ENCODE measurements around the gene KL. TPM values are rescaled to one million over a fixed set of nuclear protein-coding genes. Genes with fewer than 3 reads are reported as not detected.

The KL gene
- total RNA-seq, 2 donors from 2014 or later, result 0.09 TPM; not detected in 1

GRCh38 chr13:33037673-33038072 is 21.4 kb downstream of the KL start:
- H3K9ac ChIP-seq (ENCODE audit: extremely low read depth, low read length, poor library complexity, severe bottlenecking), result no peak overlapping the region
- WGBS, 2 experiments (ENCODE audit: insufficient coverage in 1 of 2, insufficient read length in 1 of 2), result 82 to 86% methylated on average over 1 of the region's 1 CpG
- Mint-ChIP-seq H3K4me3 (no peak overlapping the region), H3K36me3 (ENCODE audit: low read depth) (no peaks in the 10 kb centered on the region), H3K27ac (no peak overlapping the region), H3K27me3 (ENCODE audit: insufficient read depth) (no peaks in the 10 kb centered on the region), H3K9me3 (no peaks in the 10 kb centered on the region), H3K4me1 (peaks cover 11% of the 10 kb centered on the region)
- DNase-seq, result no peak
- no peaks in the 10 kb centered on the region for H3K4me1 ChIP-seq (ENCODE audit: control insufficient read depth, insufficient read depth, low read length)
- TF ChIP-seq CTCF (conservative IDR thresholded peaks at IDR 0.05), result no peak
- no peaks in the 10 kb centered on the region for H3K9me3 ChIP-seq (ENCODE audit: control insufficient read depth, low read length)
- H3K4me3 ChIP-seq (ENCODE audit: low read length), result no peak overlapping the region
- no peaks in the 10 kb centered on the region for H3K27me3 ChIP-seq (ENCODE audit: control insufficient read depth, insufficient read depth, low read length, poor library complexity, severe bottlenecking)
- no peak overlapping the region for H3K27ac ChIP-seq (ENCODE audit: low read depth, low read length)
- H3K36me3 ChIP-seq (ENCODE audit: control insufficient read depth, insufficient read depth, low read length), result no peaks in the 10 kb centered on the region

- TF ChIP-seq CTCF (conservative IDR thresholded peaks at IDR 0.05), result no peak
- Histone ChIP-seq H3K9ac (ENCODE audit: extremely low read depth, low read length, poor library complexity, severe bottlenecking) (no peak overlapping the region), H3K27ac (ENCODE audit: low read depth, low read length) (no peak overlapping the region), H3K27me3 (ENCODE audit: control insufficient read depth, insufficient read depth, low read length, poor library complexity, severe bottlenecking) (no peaks in the 10 kb centered on the region), H3K4me1 (ENCODE audit: control insufficient read depth, insufficient read depth, low read length) (no peaks in the 10 kb centered on the region), H3K36me3 (ENCODE audit: control insufficient read depth, insufficient read depth, low read length) (no peaks in the 10 kb centered on the region), H3K4me3 (ENCODE audit: low read length) (no peak overlapping the region), H3K9me3 (ENCODE audit: control insufficient read depth, low read length) (no peaks in the 10 kb centered on the region)
- peaks cover 8% of the 10 kb centered on the region for H3K4me1 Mint-ChIP-seq
- no peak overlapping the region for H3K4me3 Mint-ChIP-seq
- no peak for DNase-seq
- no peaks in the 10 kb centered on the region for H3K36me3 Mint-ChIP-seq (ENCODE audit: low read depth)
- H3K27ac Mint-ChIP-seq, result no peak overlapping the region
- H3K9me3 Mint-ChIP-seq, result no peaks in the 10 kb centered on the region
- no peaks in the 10 kb centered on the region for H3K27me3 Mint-ChIP-seq (ENCODE audit: insufficient read depth)
- 92% methylated on average over 2 of the region's 2 CpGs; no CpG with 5 or more reads in 1 of the 2 experiments for WGBS, 2 experiments (ENCODE audit: insufficient coverage in 1 of 2, insufficient read length in 1 of 2)
Measured at GRCh38 chr13:33040090-33040489, 23.9 kb downstream of the KL start.

- no peak overlapping the region for H3K27ac Mint-ChIP-seq
- H3K4me3 Mint-ChIP-seq, result no peak overlapping the region
- WGBS, 2 experiments (ENCODE audit: insufficient coverage in 1 of 2, insufficient read length in 1 of 2), result 43% methylated on average over 2 of the region's 4 CpGs; no CpG with 5 or more reads in 1 of the 2 experiments
- H3K9me3 Mint-ChIP-seq, result no peaks in the 10 kb centered on the region
- Histone ChIP-seq H3K9me3 (ENCODE audit: control insufficient read depth, low read length) (no peaks in the 10 kb centered on the region), H3K27me3 (ENCODE audit: control insufficient read depth, insufficient read depth, low read length, poor library complexity, severe bottlenecking) (no peaks in the 10 kb centered on the region), H3K4me1 (ENCODE audit: control insufficient read depth, insufficient read depth, low read length) (no peaks in the 10 kb centered on the region), H3K36me3 (ENCODE audit: control insufficient read depth, insufficient read depth, low read length) (no peaks in the 10 kb centered on the region), H3K9ac (ENCODE audit: extremely low read depth, low read length, poor library complexity, severe bottlenecking) (no peak overlapping the region), H3K27ac (ENCODE audit: low read depth, low read length) (no peak overlapping the region), H3K4me3 (ENCODE audit: low read length) (no peak overlapping the region)
- no peaks in the 10 kb centered on the region for H3K36me3 Mint-ChIP-seq (ENCODE audit: low read depth)
- no peaks in the 10 kb centered on the region for H3K4me1 Mint-ChIP-seq
- no peak for TF ChIP-seq CTCF (conservative IDR thresholded peaks at IDR 0.05)
- no peaks in the 10 kb centered on the region for H3K27me3 Mint-ChIP-seq (ENCODE audit: insufficient read depth)
- no peak for DNase-seq
Measured at GRCh38 chr13:33045851-33046592, 29.8 kb downstream of the KL start.
